OCI-LY3 (cell line): ENCODE measurements around the gene DNAH14.

ENCODE experiments used
- H2AFZ ChIP-seq: fragments of 200-600, 300-600 bp; shearing (Covaris generic); 2 replicates; pipeline ENCODE4 v1.6.0; 2014; ENCODE audit warnings: antibody characterized with exemption, low read depth, low read length
- H3K27ac ChIP-seq: fragments of 200-600, 300-600 bp; sonication (generic); 2 replicates; pipeline ENCODE4 v1.5.1; 2014; ENCODE audit warnings: mild to moderate bottlenecking, low read length, moderate library complexity, mixed read lengths
- H3K27me3 ChIP-seq: fragments of 200-600, 300-600 bp; sonication (generic); 2 replicates; pipeline ENCODE4 v1.6.1; 2014; ENCODE audit warnings: low read depth, low read length, mixed read lengths
- H3K36me3 ChIP-seq: fragments of 200-600, 300-600 bp; sonication (generic); replicated peaks from 2 replicates; pipeline ENCODE3; 2014; ENCODE audit warnings: low read depth, low read length, mixed read lengths
- H3K4me1 ChIP-seq: fragments of 300-600, 200-600 bp; sonication (generic); 2 replicates; pipeline ENCODE4 v1.6.1; 2014; ENCODE audit warnings: low read length, mixed read lengths
- H3K4me2 ChIP-seq: fragments of 200-600, 300-600 bp; sonication (generic); 2 replicates; pipeline ENCODE4 v1.6.1; 2014; ENCODE audit warnings: low read length, mixed read lengths
- H3K4me3 ChIP-seq: fragments of 300-600, 200-600 bp; sonication (generic); 2 replicates; pipeline ENCODE4 v1.5.1; 2014; ENCODE audit warnings: antibody characterized with exemption, mild to moderate bottlenecking, low read length, moderate library complexity
- H3K79me2 ChIP-seq: fragments of 300-600, 200-600 bp; shearing (Covaris generic); 2 replicates; pipeline ENCODE4 v1.6.1; 2014; ENCODE audit warnings: mild to moderate bottlenecking, low read length, mixed read lengths
- H3K9ac ChIP-seq: fragments of 300-600, 200-600 bp; shearing (Covaris generic); 2 replicates; pipeline ENCODE4 v1.6.0; 2014; ENCODE audit warnings: mild to moderate bottlenecking, low read length, moderate library complexity
- H3K9me3 ChIP-seq: fragments of 200-600, 300-600 bp; shearing (Covaris generic); 2 replicates; pipeline ENCODE4 v1.6.1; 2014; ENCODE audit warnings: low read length, mixed read lengths; ENCODE audit not compliant: insufficient read depth
- H4K20me1 ChIP-seq: fragments of 200-600, 300-600 bp; sonication (generic); 2 replicates; pipeline ENCODE4 v1.6.1; 2016; ENCODE audit warnings: low read length, mixed read lengths; ENCODE audit not compliant: insufficient read depth
- CTCF ChIP-seq: fragments of 200-600, 300-600 bp; sonication (generic); IDR thresholded peaks from 2 replicates; pipeline ENCODE4 v1.5.1; 2014; ENCODE audit warnings: antibody characterized with exemption, low read length, low read depth
- EZH2phosphoT487 ChIP-seq: fragments of 200-600 bp; shearing (Covaris generic); IDR thresholded peaks from 2 replicates; pipeline ENCODE4 v1.6.1; 2018; ENCODE audit warnings: antibody characterized with exemption, mixed run types, low read depth

The DNAH14 gene

GRCh38 chr1:225113265-225113664, 183.8 kb downstream of the DNAH14 start:
- Histone ChIP-seq H3K36me3 (peaks cover 4% of the 10 kb centered on the region), H4K20me1 (no peaks in the 10 kb centered on the region), H3K79me2 (no peaks in the 10 kb centered on the region), H3K4me1 (no peaks in the 10 kb centered on the region), H2AFZ (no peak overlapping the region), H3K4me3 (no peak overlapping the region), H3K4me2 (no peak overlapping the region), H3K27me3 (no peaks in the 10 kb centered on the region), H3K27ac (no peak overlapping the region), H3K9me3 (no peaks in the 10 kb centered on the region), H3K9ac (no peak overlapping the region)
- no peak for TF ChIP-seq EZH2phosphoT487
- no peak for TF ChIP-seq CTCF

- Histone ChIP-seq H3K36me3 (peaks cover 4% of the 10 kb centered on the region), H3K27me3 (no peaks in the 10 kb centered on the region), H3K79me2 (no peaks in the 10 kb centered on the region), H3K9me3 (no peaks in the 10 kb centered on the region), H3K9ac (no peak overlapping the region), H4K20me1 (no peaks in the 10 kb centered on the region), H3K4me2 (no peak overlapping the region), H3K4me3 (no peak overlapping the region), H3K27ac (no peak overlapping the region), H2AFZ (no peak overlapping the region), H3K4me1 (no peaks in the 10 kb centered on the region)
- TF ChIP-seq EZH2phosphoT487 = no peak
Measured at GRCh38 chr1:225114354-225114990, 185.0 kb downstream of the DNAH14 start.

- Histone ChIP-seq H3K9me3 (no peaks in the 10 kb centered on the region), H3K4me3 (no peak overlapping the region)
- TF ChIP-seq EZH2phosphoT487 (no peak), CTCF (no peak)
Measured at GRCh38 chr1:225119307-225119706, 189.8 kb downstream of the DNAH14 start.

GRCh38 chr1:225121095-225121494, 191.6 kb downstream of the DNAH14 start:
- peaks cover 12% of the 10 kb centered on the region for H3K36me3 ChIP-seq

More at GRCh38 chr1:225119307-225119706, 189.8 kb downstream of the DNAH14 start:
- H3K36me3 ChIP-seq = peaks cover under 1% of the 10 kb centered on the region
- H2AFZ ChIP-seq = no peak overlapping the region
- no peak overlapping the region for H3K4me2 ChIP-seq
- no peak overlapping the region for H3K9ac ChIP-seq
- no peaks in the 10 kb centered on the region for H4K20me1 ChIP-seq
- no peaks in the 10 kb centered on the region for H3K27me3 ChIP-seq
- H3K79me2 ChIP-seq = no peaks in the 10 kb centered on the region
- H3K4me1 ChIP-seq = no peaks in the 10 kb centered on the region
- no peak overlapping the region for H3K27ac ChIP-seq

More at GRCh38 chr1:225121095-225121494, 191.6 kb downstream of the DNAH14 start:
- Histone ChIP-seq H3K27me3 (no peaks in the 10 kb centered on the region), H3K4me1 (no peaks in the 10 kb centered on the region), H3K9ac (no peak overlapping the region), H3K79me2 (no peaks in the 10 kb centered on the region), H3K4me3 (no peak overlapping the region), H3K27ac (no peak overlapping the region), H3K4me2 (no peak overlapping the region), H4K20me1 (no peaks in the 10 kb centered on the region), H3K9me3 (no peaks in the 10 kb centered on the region), H2AFZ (no peak overlapping the region)
- TF ChIP-seq CTCF (no peak), EZH2phosphoT487 (no peak)
